HepG2 (cell line): ENCODE data around the gene PPP1R13B. TPM values are rescaled to one million over a fixed set of nuclear protein-coding genes. Genes with fewer than 3 reads are reported as not detected.

ENCODE experiments used
- ATAC-seq: fragments of 200-7000 bp; cut with Tn5 transposase; 3 replicates; pipeline ENCODE4 v1.9.1; 2020; ENCODE audit warnings: mild to moderate bottlenecking, moderate library complexity
- BruUV-seq: library from RNA; stranded (reverse); fragments of 400-500 nt; replicated peaks from 2 replicates; lab custom pipeline; 2021; lab: Mats Ljungman, UMichigan
- CTCF ChIA-PET: fragments of 300-600 bp; formaldehyde crosslinking; extraction: SDS; loops from one replicate; lab custom pipeline; 2021; ENCODE audit warnings: low total read pairs, inconsistent platforms, low intra/inter-chr PET ratio; lab: Yijun Ruan, JAX
- POLR2A ChIA-PET: fragments of 350-600 bp; sonication (Branson Sonifier 250); formaldehyde crosslinking; loops from one replicate; lab custom pipeline; 2020; ENCODE audit warnings: antibody characterized with exemption, inconsistent platforms; lab: Yijun Ruan, JAX
- DNase-seq: peaks from one replicate; pipeline ENCODE4 v3.0.0-alpha.2; 2015; ENCODE audit warnings: low spot score
- FAIRE-seq: peaks from 3 replicates; lab custom pipeline; 2011; peaks lifted over from hg19 to GRCh38; lab: Jason Lieb, UNC
- H2AFZ ChIP-seq: one replicate; pipeline ENCODE4 v1.6.1; 2011; ENCODE audit warnings: low read length, inconsistent platforms
- H3K27ac ChIP-seq: fragments of 300-600 bp; 3 replicates; pipeline ENCODE4 v1.8.0; 2011; ENCODE audit warnings: mixed run types, mild to moderate bottlenecking, mixed read lengths, low read length, inconsistent platforms; ENCODE audit not compliant: insufficient read depth; ENCODE audit errors: extremely low read length
- H3K27me3 ChIP-seq, 2 experiments: fragments of 200-600 bp in 1 of 2; 2 replicates in 1 of 2; 3 replicates in 1 of 2; pipeline versions ENCODE4 v1.6.0 to v1.8.0; 2011; ENCODE audit warnings: low read length in 2 of 2, mild to moderate bottlenecking in 2 of 2, moderate library complexity in 2 of 2, inconsistent platforms in 1 of 2; ENCODE audit not compliant: insufficient read depth in 2 of 2, control insufficient read depth in 1 of 2
- H3K36me3 ChIP-seq, 2 experiments: fragments of 200-600 bp in 1 of 2; replicated peaks in 1 of 2; 2 replicates in 1 of 2; 3 replicates in 1 of 2; pipeline versions ENCODE4 v1.5.1 to v1.8.0; 2011; ENCODE audit warnings: low read length in 2 of 2, inconsistent platforms in 1 of 2; ENCODE audit not compliant: insufficient read depth in 2 of 2, control insufficient read depth in 1 of 2
- H3K4me1 ChIP-seq: 2 replicates; pipeline ENCODE4 v1.5.1; 2012; ENCODE audit warnings: low read length, inconsistent platforms; ENCODE audit not compliant: insufficient read depth
- H3K4me2 ChIP-seq: 2 replicates; pipeline ENCODE4 v1.6.0; 2011; ENCODE audit warnings: low read depth, low read length, inconsistent platforms
- H3K4me3 ChIP-seq, 3 experiments: fragments of 200-600 bp in 1 of 3; sonication (generic), shearing (Covaris generic) in 1 of 3; replicated peaks in 1 of 3; 2 replicates each; pipeline ENCODE4 v1.5.1; 2011 to 2016; ENCODE audit warnings: low read length in 3 of 3, inconsistent platforms in 2 of 3, low read depth in 2 of 3, mild to moderate bottlenecking in 2 of 3, control low read depth in 1 of 3, mixed read lengths in 1 of 3; ENCODE audit not compliant: insufficient read depth in 1 of 3
- H3K79me2 ChIP-seq: one replicate; pipeline ENCODE4 v1.6.1; 2011; ENCODE audit warnings: low read length, inconsistent platforms; ENCODE audit not compliant: insufficient read depth
- H3K9ac ChIP-seq: 2 replicates; pipeline ENCODE4 v1.6.0; 2011; ENCODE audit warnings: mild to moderate bottlenecking, low read depth, low read length, inconsistent platforms; ENCODE audit not compliant: insufficient read depth
- H3K9me3 ChIP-seq: 2 replicates; pipeline ENCODE4 v1.5.1; 2012; ENCODE audit warnings: mild to moderate bottlenecking, low read length
- H4K20me1 ChIP-seq: 2 replicates; pipeline ENCODE4 v1.6.0; 2011; ENCODE audit warnings: inconsistent platforms, mild to moderate bottlenecking, low read length, moderate library complexity; ENCODE audit not compliant: insufficient read depth
- AGO2 ChIP-seq: fragments of 200-400 bp; formaldehyde crosslinking; optimal IDR thresholded peaks from 2 replicates; pipeline ENCODE3; 2017; ENCODE audit warnings: mild to moderate bottlenecking, low read depth, low read length, moderate library complexity
- CSRNP2 ChIP-seq: sonication (generic); formaldehyde crosslinking; conservative IDR thresholded peaks from 2 replicates; pipeline ENCODE4 v1.8.0; 2022; ENCODE audit warnings: low read depth, missing genetic modification reagents
- EP300 ChIP-seq, 3 experiments: sonication (generic) in 1 of 3; formaldehyde crosslinking in 1 of 3; IDR thresholded peaks; 2 replicates each; pipeline versions ENCODE4 v1.5.1 to v1.6.1; 2011 to 2020; ENCODE audit warnings: low read depth in 2 of 3, low read length in 2 of 3, borderline replicate concordance in 1 of 3, improper control_type of control experiment in 1 of 3, mild to moderate bottlenecking in 1 of 3, missing genetic modification reagents in 1 of 3, moderate library complexity in 1 of 3
- NFRKB ChIP-seq: fragments of 450-650 bp; IDR thresholded peaks from 2 replicates; pipeline ENCODE4 v1.6.1; 2017
- RBM22 ChIP-seq: fragments of 200-400 bp; formaldehyde crosslinking; optimal IDR thresholded peaks from 2 replicates; pipeline ENCODE3; 2017; ENCODE audit warnings: mild to moderate bottlenecking, low read length, moderate library complexity
- ZNF124 ChIP-seq: sonication (generic); formaldehyde crosslinking; IDR thresholded peaks from 2 replicates; pipeline ENCODE4 v1.4.0; 2020; ENCODE audit warnings: missing genetic modification reagents
- WGBS: methylation state at CpG from one replicate; pipeline ENCODE4 v1.1.6; 2017; ENCODE audit warnings: low lambda C conversion rate; 5-methylcytosine and 5-hydroxymethylcytosine counted together
- in situ Hi-C: cut with HindIII; loops from 2 replicates; pipeline ENCODE4 v1.10.0; 2017; ENCODE audit warnings: low pct_unique_long_range_greater_than_20kb; ENCODE audit not compliant: extremely low pct_ligation_motif_present
- intact Hi-C: fragments of 100-400 bp; cut with micrococcal nuclease; formaldehyde crosslinking; loops from one replicate; pipeline ENCODE4 v1.10.0; 2022; ENCODE audit not compliant: unreplicated experiment
- polyA plus RNA-seq, 8 experiments: library from polyadenylated mRNA; depleted of rRNA in 3 of 8; stranded (reverse) in 7 of 8; unstranded in 1 of 8; fragments of >200 nt; fragmentation: Illumina TruSeq in 4 of 8; extraction: Trizol in 4 of 8; gene quantifications; 2 replicates each; pipeline versions ENCODE4 v1.2.1 to v1.2.3, GENCODE V29; 2011 to 2016; ENCODE audit warnings: low read depth in 4 of 8, missing spikeins in 1 of 8, mixed read lengths in 1 of 8; ENCODE audit not compliant: insufficient read depth in 1 of 8
- total RNA-seq, 5 experiments: library from RNA; depleted of rRNA; stranded (reverse); fragments of >200 nt; fragmentation: Illumina TruSeq; extraction: Trizol; gene quantifications; 2 replicates each; pipeline ENCODE4 v1.2.3, GENCODE V29; 2016; ENCODE audit warnings: low read depth in 1 of 5

PPP1R13B gene
- total and polyA plus RNA-seq, 2 of the 13 experiments (the other 11 are each of a cell fraction or from before 2014, with no cell fraction given) = 4.6 to 9.4 TPM

GRCh38 chr14:103697206-103697602 is 150.2 kb downstream of the PPP1R13B start (continued):
- TF ChIP-seq CSRNP2 (no peak), EP300 (IDR thresholded peaks at IDR 0.05; ENCODE audit: low read depth in 2 of 2, low read length in 2 of 2) (no peak), EP300 (CRISPR knock-in tag; IDR thresholded peaks at IDR 0.05; ENCODE audit: borderline replicate concordance) (no peak)

GRCh38 chr14:103696466-103697071 is 150.8 kb downstream of the PPP1R13B start:
- Histone ChIP-seq H3K4me1 (peaks cover 11% of the 10 kb centered on the region), H2AFZ (no peak overlapping the region), H3K27ac (no peak overlapping the region), H3K36me3 (peaks cover 19 to 52% of the 10 kb centered on the region in 2 experiments), H3K79me2 (no peaks in the 10 kb centered on the region), H3K9me3 (no peaks in the 10 kb centered on the region), H3K4me2 (no peak overlapping the region), H3K27me3 (no peaks in the 10 kb centered on the region), H3K4me3 (no peak overlapping the region), H3K9ac (no peak overlapping the region), H4K20me1 (no peaks in the 10 kb centered on the region)
- intact Hi-C loops = no loop called here
- DNase-seq (no peak), FAIRE-seq (no peak), ATAC-seq (no peak)
- no TSS peak for BruUV-seq
- TF ChIP-seq NFRKB (no peak), AGO2 (peak; percentile 35)
- POLR2A ChIA-PET = no interaction called here
- in situ Hi-C loops = no loop called here
- 87% methylated on average over 10 of the region's 17 CpGs for WGBS
- CTCF ChIA-PET = no interaction called here

- DNase-seq (no peak), ATAC-seq (no peak), FAIRE-seq (no peak)
- H3K27ac ChIP-seq = no peak overlapping the region
- no peaks in the 10 kb centered on the region for H3K79me2 ChIP-seq
- H4K20me1 ChIP-seq = no peaks in the 10 kb centered on the region
- 93% methylated on average over 11 of the region's 13 CpGs for WGBS
- no peak overlapping the region for H3K9ac ChIP-seq
- in situ Hi-C loops (no loop called here), intact Hi-C loops (no loop called here)
- no peak overlapping the region for H3K4me3 ChIP-seq
- no TSS peak for BruUV-seq
- peaks cover 19 to 50% of the 10 kb centered on the region in 2 experiments for H3K36me3 ChIP-seq
- TF ChIP-seq ZNF124 (CRISPR knock-in tag) = no peak
- peak; percentile 9 for TF ChIP-seq RBM22
- peaks cover 11% of the 10 kb centered on the region for H3K4me1 ChIP-seq
- H2AFZ ChIP-seq = no peak overlapping the region
- no peaks in the 10 kb centered on the region for H3K27me3 ChIP-seq
- ChIA-PET CTCF (no interaction called here), POLR2A (no interaction called here)
- H3K9me3 ChIP-seq = no peaks in the 10 kb centered on the region
- H3K4me2 ChIP-seq = no peak overlapping the region
Measured at GRCh38 chr14:103696070-103696402, 151.3 kb downstream of the PPP1R13B start.
